ENCODE results near the gene HOXB5.

- TF ChIP-seq, protein P1, sequence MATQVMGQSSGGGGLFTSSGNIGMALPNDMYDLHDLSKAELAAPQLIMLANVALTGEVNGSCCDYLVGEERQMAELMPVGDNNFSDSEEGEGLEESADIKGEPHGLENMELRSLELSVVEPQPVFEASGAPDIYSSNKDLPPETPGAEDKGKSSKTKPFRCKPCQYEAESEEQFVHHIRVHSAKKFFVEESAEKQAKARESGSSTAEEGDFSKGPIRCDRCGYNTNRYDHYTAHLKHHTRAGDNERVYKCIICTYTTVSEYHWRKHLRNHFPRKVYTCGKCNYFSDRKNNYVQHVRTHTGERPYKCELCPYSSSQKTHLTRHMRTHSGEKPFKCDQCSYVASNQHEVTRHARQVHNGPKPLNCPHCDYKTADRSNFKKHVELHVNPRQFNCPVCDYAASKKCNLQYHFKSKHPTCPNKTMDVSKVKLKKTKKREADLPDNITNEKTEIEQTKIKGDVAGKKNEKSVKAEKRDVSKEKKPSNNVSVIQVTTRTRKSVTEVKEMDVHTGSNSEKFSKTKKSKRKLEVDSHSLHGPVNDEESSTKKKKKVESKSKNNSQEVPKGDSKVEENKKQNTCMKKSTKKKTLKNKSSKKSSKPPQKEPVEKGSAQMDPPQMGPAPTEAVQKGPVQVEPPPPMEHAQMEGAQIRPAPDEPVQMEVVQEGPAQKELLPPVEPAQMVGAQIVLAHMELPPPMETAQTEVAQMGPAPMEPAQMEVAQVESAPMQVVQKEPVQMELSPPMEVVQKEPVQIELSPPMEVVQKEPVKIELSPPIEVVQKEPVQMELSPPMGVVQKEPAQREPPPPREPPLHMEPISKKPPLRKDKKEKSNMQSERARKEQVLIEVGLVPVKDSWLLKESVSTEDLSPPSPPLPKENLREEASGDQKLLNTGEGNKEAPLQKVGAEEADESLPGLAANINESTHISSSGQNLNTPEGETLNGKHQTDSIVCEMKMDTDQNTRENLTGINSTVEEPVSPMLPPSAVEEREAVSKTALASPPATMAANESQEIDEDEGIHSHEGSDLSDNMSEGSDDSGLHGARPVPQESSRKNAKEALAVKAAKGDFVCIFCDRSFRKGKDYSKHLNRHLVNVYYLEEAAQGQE (IDR thresholded peaks at IDR 0.05; ENCODE audit: insufficient read depth in 1 of 2, low read depth in 2 of 2, low read length in 2 of 2): no peak
- TF ChIP-seq POLR2AphosphoS5 (IDR thresholded peaks at IDR 0.05; ENCODE audit: low read depth, low read length) (no peak), TAF1 (IDR thresholded peaks at IDR 0.05; ENCODE audit: borderline replicate concordance, insufficient read depth, low read length) (no peak), SIN3A (IDR thresholded peaks at IDR 0.05; ENCODE audit: borderline replicate concordance, insufficient read depth, low read length) (no peak), FOXP2 (optimal IDR thresholded peaks at IDR 0.05; ENCODE audit: borderline replicate concordance, extremely low read depth, extremely low read length, insufficient read depth) (no peak)
Measured at GRCh38 chr17:48593126-48593829, at the start of gene HOXB5.

Measured in PFSK-1 (cell line).